ENCODE results near the gene CCDC146.
"Not testable (repeated sequence)": the region's sequence is repeated elsewhere in the genome, so short reads cannot be mapped to it uniquely, and the experiment has no call there.

CCDC146 gene

DNA sequence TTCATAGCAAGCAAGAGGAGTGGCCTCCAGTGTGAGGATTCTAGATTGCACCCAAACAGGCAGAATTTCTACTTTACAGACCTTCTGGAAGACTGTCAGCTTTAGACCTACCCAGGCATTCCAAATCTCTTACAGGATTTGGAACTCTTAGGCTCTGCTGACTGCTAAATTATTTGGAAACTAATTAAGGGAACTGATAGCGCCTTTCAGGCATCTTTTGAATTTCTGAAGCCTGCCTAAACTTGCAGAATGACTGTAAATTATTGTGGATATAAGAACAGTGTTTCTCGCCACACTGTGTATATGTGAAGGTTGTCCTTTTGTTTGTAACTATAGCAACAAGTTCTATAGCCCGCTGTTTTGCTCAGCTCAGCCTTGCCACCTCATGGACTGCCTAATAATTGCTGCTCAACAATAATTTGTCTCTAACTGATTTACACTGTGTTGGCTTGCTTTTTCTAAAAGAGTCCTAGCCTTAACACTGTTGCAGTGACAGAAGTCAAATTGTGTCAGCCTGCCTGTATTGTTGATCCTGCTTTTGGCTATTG lies 32.6 kb downstream of the CCDC146 start:
- not testable (repeated sequence) for H3K27me3 ChIP-seq (ENCODE audit: low read depth, low read length); H4K20me1 ChIP-seq (ENCODE audit: insufficient read depth, low read length); H3K79me2 ChIP-seq (ENCODE audit: low read length); H3K36me3 ChIP-seq (replicated peaks; ENCODE audit: low read depth, low read length); H3K4me3 ChIP-seq (ENCODE audit: low read length); H3K9me3 ChIP-seq (ENCODE audit: insufficient read depth, low read length); H2AFZ ChIP-seq (ENCODE audit: low read depth, low read length)
- H3K4me2 ChIP-seq (ENCODE audit: low read length), result peak overlapping the region; percentile 56
- TF ChIP-seq, protein P1, sequence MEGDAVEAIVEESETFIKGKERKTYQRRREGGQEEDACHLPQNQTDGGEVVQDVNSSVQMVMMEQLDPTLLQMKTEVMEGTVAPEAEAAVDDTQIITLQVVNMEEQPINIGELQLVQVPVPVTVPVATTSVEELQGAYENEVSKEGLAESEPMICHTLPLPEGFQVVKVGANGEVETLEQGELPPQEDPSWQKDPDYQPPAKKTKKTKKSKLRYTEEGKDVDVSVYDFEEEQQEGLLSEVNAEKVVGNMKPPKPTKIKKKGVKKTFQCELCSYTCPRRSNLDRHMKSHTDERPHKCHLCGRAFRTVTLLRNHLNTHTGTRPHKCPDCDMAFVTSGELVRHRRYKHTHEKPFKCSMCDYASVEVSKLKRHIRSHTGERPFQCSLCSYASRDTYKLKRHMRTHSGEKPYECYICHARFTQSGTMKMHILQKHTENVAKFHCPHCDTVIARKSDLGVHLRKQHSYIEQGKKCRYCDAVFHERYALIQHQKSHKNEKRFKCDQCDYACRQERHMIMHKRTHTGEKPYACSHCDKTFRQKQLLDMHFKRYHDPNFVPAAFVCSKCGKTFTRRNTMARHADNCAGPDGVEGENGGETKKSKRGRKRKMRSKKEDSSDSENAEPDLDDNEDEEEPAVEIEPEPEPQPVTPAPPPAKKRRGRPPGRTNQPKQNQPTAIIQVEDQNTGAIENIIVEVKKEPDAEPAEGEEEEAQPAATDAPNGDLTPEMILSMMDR (IDR thresholded peaks at IDR 0.05; ENCODE audit: low read depth, low read length), result 0 out of 2 replicates have a peak, but pooled peaks have one; percentile 9
- peaks cover 27% of the 10 kb centered on the region for H3K4me1 ChIP-seq (ENCODE audit: low read length)
- H3K9ac ChIP-seq (ENCODE audit: low read length), result peak overlapping the region; percentile 39; the same call in 1 of the 2 replicates
- H3K27ac ChIP-seq (ENCODE audit: low read length), result peak overlapping the region; percentile 59

DNA sequence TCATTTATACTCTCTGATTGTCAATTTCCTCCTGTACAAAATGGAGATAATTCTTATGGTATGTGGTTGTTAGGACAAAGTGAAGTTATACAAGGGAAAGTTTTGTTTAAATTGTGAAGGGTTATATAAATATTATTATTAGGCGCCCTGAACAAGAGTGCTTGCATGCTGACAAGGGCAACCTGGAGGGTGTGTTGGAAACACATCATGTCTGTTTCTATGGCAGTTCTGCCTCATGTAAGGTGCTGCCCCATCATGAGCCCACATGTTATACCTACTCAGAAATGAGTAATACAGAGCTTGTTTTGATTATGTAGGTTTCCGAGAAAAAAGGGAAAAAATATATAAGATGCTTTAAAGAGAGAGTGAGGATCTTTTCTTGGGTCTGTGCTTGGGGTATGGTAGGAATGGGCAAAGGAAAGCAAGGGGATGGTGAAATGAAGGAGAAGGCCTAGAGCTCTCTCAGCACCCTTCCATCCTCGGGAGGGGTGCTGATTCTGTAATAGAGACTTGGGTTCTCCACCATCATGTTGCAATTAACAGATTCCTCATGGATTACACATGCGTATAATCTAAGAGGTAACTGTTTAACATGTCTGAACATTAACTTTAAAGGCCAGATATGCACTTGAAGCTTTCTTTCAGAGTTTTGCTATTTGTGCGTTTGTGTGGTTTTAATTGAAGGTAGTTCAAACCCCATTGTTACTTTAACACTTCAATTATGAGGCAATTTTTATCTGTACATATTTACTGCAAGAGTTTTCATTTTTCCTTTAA lies 33.4 kb downstream of the CCDC146 start:
- H4K20me1 ChIP-seq (ENCODE audit: insufficient read depth, low read length); H3K36me3 ChIP-seq (replicated peaks; ENCODE audit: low read depth, low read length); H2AFZ ChIP-seq (ENCODE audit: low read depth, low read length); H3K79me2 ChIP-seq (ENCODE audit: low read length); H3K27me3 ChIP-seq (ENCODE audit: low read depth, low read length); H3K9me3 ChIP-seq (ENCODE audit: insufficient read depth, low read length): not testable (repeated sequence)
- peak overlapping the region; percentile 59 for H3K27ac ChIP-seq (ENCODE audit: low read length)
- peaks cover 27% of the 10 kb centered on the region for H3K4me1 ChIP-seq (ENCODE audit: low read length)
- 0 out of 2 replicates have a peak overlapping the region, but pooled peaks have one; percentile 15 for H3K4me3 ChIP-seq (ENCODE audit: low read length)
- H3K9ac ChIP-seq (ENCODE audit: low read length), result peak overlapping the region; percentile 45
- peak overlapping the region; percentile 57 for H3K4me2 ChIP-seq (ENCODE audit: low read length)

DNA sequence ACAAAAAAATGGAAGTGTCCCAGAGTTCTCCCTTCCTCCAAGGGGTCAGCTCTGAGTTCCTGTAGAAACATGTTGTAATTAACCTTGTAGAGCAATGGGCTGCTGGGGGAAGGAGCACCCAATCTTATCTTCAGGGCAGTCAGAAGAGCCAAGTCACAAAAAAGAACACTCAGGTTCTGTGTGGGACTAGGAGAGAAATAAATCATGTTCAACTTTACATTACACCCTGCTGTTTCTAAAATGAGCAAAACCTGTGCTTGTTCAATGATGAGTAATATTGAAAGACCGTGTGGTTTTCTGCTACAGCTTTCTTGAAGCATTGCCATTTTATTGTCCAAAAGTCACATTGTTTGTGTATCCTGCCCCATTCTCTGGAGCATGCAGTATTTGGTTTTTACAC lies 34.6 kb downstream of the CCDC146 start:
- H3K79me2 ChIP-seq (ENCODE audit: low read length); H2AFZ ChIP-seq (ENCODE audit: low read depth, low read length); H3K36me3 ChIP-seq (replicated peaks; ENCODE audit: low read depth, low read length); H3K9me3 ChIP-seq (ENCODE audit: insufficient read depth, low read length); H3K27me3 ChIP-seq (ENCODE audit: low read depth, low read length); H4K20me1 ChIP-seq (ENCODE audit: insufficient read depth, low read length): not testable (repeated sequence)
- Histone ChIP-seq H3K4me3 (ENCODE audit: low read length) (peak overlapping the region; percentile 3), H3K9ac (ENCODE audit: low read length) (peak overlapping the region; percentile 41; the same call in 1 of the 2 replicates), H3K4me1 (ENCODE audit: low read length) (peaks cover 27% of the 10 kb centered on the region), H3K4me2 (ENCODE audit: low read length) (peak overlapping the region; percentile 74), H3K27ac (ENCODE audit: low read length) (peak overlapping the region; percentile 75)

DNA sequence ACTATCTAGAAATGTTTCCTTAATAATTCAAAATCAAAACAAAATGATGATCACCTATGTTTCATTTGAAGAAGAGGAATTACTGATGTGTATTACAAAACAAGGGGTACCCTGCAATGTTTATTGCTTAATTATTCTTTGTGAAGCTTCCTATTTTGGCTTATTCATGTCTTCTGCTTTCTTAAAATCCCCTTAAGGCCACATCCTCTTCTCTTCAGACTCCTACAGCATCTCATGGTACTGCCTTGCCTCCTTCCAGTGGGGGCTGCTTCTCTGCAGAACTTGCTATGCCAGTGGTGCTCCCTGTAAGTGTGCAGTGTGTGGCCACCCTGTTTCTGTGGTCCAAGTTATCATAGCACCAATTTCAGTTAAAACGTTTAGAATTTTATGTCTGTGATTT lies 35.0 kb downstream of the CCDC146 start:
- no peaks in the 10 kb centered on the region for H3K9me3 ChIP-seq (ENCODE audit: insufficient read depth, low read length)

DNA sequence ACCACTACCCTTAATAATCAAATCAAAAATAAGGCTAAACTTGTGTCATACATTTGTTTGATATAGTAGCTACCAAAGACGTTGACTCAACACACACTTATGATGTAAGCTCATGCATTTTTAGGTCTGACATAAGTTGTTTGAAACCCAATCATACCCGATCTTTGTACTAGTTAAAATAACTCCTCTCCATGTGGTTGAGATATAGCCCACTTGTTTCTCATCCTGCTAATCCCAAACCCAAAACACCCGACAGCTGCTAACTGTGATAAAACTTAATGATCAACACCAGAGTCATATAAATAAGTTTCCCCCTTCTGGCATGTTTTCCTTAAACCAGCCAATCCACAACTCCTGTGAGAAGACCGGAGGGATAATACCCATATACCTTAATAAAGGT lies 48.7 kb downstream of the CCDC146 start:
- not testable (repeated sequence) for H3K27me3 ChIP-seq (ENCODE audit: low read depth, low read length); H3K9ac ChIP-seq (ENCODE audit: low read length); H3K79me2 ChIP-seq (ENCODE audit: low read length); H3K36me3 ChIP-seq (replicated peaks; ENCODE audit: low read depth, low read length); H3K4me3 ChIP-seq (ENCODE audit: low read length); H2AFZ ChIP-seq (ENCODE audit: low read depth, low read length); H3K4me2 ChIP-seq (ENCODE audit: low read length); H3K9me3 ChIP-seq (ENCODE audit: insufficient read depth, low read length); H4K20me1 ChIP-seq (ENCODE audit: insufficient read depth, low read length); H3K27ac ChIP-seq (ENCODE audit: low read length)
- H3K4me1 ChIP-seq (ENCODE audit: low read length), result peaks cover 14% of the 10 kb centered on the region

More for the DNA sequence above, 35.0 kb downstream of the CCDC146 start:
- H3K27me3 ChIP-seq (ENCODE audit: low read depth, low read length), result no peaks in the 10 kb centered on the region
- peak overlapping the region; percentile 75 for H3K27ac ChIP-seq (ENCODE audit: low read length)
- H3K4me1 ChIP-seq (ENCODE audit: low read length), result peaks cover 27% of the 10 kb centered on the region
- H2AFZ ChIP-seq (ENCODE audit: low read depth, low read length), result no peak overlapping the region
- peak overlapping the region; percentile 3 for H3K4me3 ChIP-seq (ENCODE audit: low read length)
- H3K36me3 ChIP-seq (replicated peaks; ENCODE audit: low read depth, low read length), result no peaks in the 10 kb centered on the region
- no peaks in the 10 kb centered on the region for H4K20me1 ChIP-seq (ENCODE audit: insufficient read depth, low read length)
- no peaks in the 10 kb centered on the region for H3K79me2 ChIP-seq (ENCODE audit: low read length)
- H3K9ac ChIP-seq (ENCODE audit: low read length), result peak overlapping the region; percentile 44; the same call in 1 of the 2 replicates
- TF ChIP-seq, protein P1 (IDR thresholded peaks at IDR 0.05; ENCODE audit: low read depth, low read length), result no peak
- TF ChIP-seq EZH2phosphoT487 (IDR thresholded peaks at IDR 0.05; ENCODE audit: low read depth), result no peak
- peak overlapping the region; percentile 74 for H3K4me2 ChIP-seq (ENCODE audit: low read length)

DNA sequence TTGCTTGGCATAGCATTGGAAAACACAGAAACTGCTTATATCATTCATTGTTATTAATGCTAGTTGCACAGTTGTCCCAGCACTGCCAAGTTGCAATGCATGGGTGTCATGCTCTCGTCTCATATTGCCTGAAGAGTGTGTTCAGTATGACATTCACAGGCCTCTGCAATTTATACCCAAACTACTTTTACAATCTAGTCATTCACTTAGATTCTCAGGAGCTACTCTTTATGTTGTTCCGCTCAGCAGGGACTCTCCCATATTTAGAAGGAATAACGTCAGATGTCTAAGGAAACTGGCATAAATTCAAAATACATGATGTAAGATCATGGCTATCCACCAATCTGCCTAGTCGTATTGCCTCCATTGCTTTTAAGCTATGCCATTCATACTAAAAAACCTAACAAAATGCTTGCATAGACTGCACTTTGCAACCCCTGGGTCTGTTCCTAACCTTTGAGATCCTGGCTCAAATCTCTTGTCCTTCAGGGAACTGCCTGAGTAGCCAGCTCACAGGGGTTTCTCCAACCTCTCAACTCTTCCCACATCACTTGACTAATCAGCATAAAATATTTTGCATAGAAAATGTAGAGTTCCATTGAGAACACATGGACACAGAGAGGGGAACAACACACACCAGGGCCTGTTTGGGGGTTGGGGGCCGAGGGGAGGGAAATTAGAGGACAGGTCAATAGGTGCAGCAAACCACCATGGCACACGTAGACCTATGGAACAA lies 50.2 kb downstream of the CCDC146 start:
- not testable (repeated sequence) for H3K79me2 ChIP-seq (ENCODE audit: low read length); H3K27me3 ChIP-seq (ENCODE audit: low read depth, low read length); H3K9me3 ChIP-seq (ENCODE audit: insufficient read depth, low read length); H3K4me2 ChIP-seq (ENCODE audit: low read length); H2AFZ ChIP-seq (ENCODE audit: low read depth, low read length); H3K4me3 ChIP-seq (ENCODE audit: low read length); H3K36me3 ChIP-seq (replicated peaks; ENCODE audit: low read depth, low read length); H4K20me1 ChIP-seq (ENCODE audit: insufficient read depth, low read length); H3K9ac ChIP-seq (ENCODE audit: low read length); H3K27ac ChIP-seq (ENCODE audit: low read length)
- H3K4me1 ChIP-seq (ENCODE audit: low read length), result peaks cover 18% of the 10 kb centered on the region

DNA sequence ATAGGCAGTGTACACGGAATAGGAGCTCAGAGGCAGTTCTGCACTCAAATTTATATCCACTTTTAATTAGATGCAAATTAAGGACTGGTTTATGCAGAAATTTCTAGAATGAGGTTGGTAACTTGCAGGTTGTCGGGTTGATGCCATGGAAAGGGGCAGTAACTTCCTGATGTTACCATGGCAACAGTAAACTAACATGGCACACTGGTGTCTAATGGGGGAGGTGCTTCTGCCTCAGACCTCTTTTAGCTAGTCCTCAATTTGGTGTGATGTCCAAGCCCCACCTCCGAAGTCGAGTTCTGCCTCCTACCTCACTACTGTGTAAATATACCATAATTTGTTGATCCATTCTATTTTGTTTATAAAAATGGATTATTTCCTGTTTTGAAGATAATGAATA lies 52.0 kb downstream of the CCDC146 start:
- H2AFZ ChIP-seq (ENCODE audit: low read depth, low read length); H4K20me1 ChIP-seq (ENCODE audit: insufficient read depth, low read length); H3K36me3 ChIP-seq (replicated peaks; ENCODE audit: low read depth, low read length); H3K27ac ChIP-seq (ENCODE audit: low read length); H3K4me3 ChIP-seq (ENCODE audit: low read length); H3K9me3 ChIP-seq (ENCODE audit: insufficient read depth, low read length); H3K79me2 ChIP-seq (ENCODE audit: low read length); H3K9ac ChIP-seq (ENCODE audit: low read length); H3K4me2 ChIP-seq (ENCODE audit: low read length); H3K27me3 ChIP-seq (ENCODE audit: low read depth, low read length): not testable (repeated sequence)
- H3K4me1 ChIP-seq (ENCODE audit: low read length), result peaks cover 18% of the 10 kb centered on the region

All from OCI-LY3 (cell line).